H1 (cell line): Measurements from ENCODE around the gene CBX4. TPM values are rescaled to one million over a fixed set of nuclear protein-coding genes. Genes with fewer than 3 reads are reported as not detected.

ENCODE experiments used
- CTCF ChIA-PET: fragments of 300-600 bp; sonication (Branson Sonifier 250); formaldehyde crosslinking; loops from one replicate; lab custom pipeline; 2021; ENCODE audit not compliant: partially characterized antibody; lab: Charles Lee
- POLR2A ChIA-PET: fragments of 300-600 bp; sonication (Branson Sonifier 250); formaldehyde crosslinking; loops from one replicate; lab custom pipeline; 2021; ENCODE audit warnings: inconsistent platforms; ENCODE audit not compliant: partially characterized antibody; lab: Charles Lee
- DNase-seq, 2 experiments: peaks; one replicate each; pipeline versions ENCODE4 v3.0.0 to v3.0.0-alpha.2; 2010 to 2022; ENCODE audit warnings: low spot score in 2 of 2, low read depth in 1 of 2, mixed read lengths in 1 of 2
- FAIRE-seq: peaks from 2 replicates; lab custom pipeline; 2011; peaks lifted over from hg19 to GRCh38; lab: Jason Lieb, UNC
- H2AFZ ChIP-seq: 2 replicates; pipeline ENCODE4 v1.8.1; 2012; ENCODE audit warnings: low read length, inconsistent platforms
- H2AK5ac ChIP-seq: 2 replicates; pipeline ENCODE4 v1.6.1; 2013; ENCODE audit warnings: low read depth, low read length
- H2BK120ac ChIP-seq: replicated peaks from 2 replicates; pipeline ENCODE3; 2013; ENCODE audit warnings: low read depth, low read length, inconsistent platforms
- H2BK12ac ChIP-seq: 2 replicates; pipeline ENCODE4 v1.6.1; 2013; ENCODE audit warnings: low read depth, low read length
- H2BK15ac ChIP-seq: 2 replicates; pipeline ENCODE4 v1.6.1; 2013; ENCODE audit warnings: low read length
- H2BK20ac ChIP-seq: 2 replicates; pipeline ENCODE4 v1.6.1; 2013; ENCODE audit warnings: low read length
- H2BK5ac ChIP-seq: 2 replicates; pipeline ENCODE4 v1.6.1; 2013; ENCODE audit warnings: low read depth, low read length
- H3K14ac ChIP-seq: 2 replicates; pipeline ENCODE4 v1.6.1; 2013; ENCODE audit warnings: inconsistent platforms; ENCODE audit not compliant: insufficient read length
- H3K18ac ChIP-seq: 2 replicates; pipeline ENCODE4 v1.6.1; 2013; ENCODE audit warnings: low read length; ENCODE audit errors: extremely low read depth
- H3K23ac ChIP-seq: 2 replicates; pipeline ENCODE4 v1.6.1; 2013; ENCODE audit warnings: inconsistent platforms; ENCODE audit not compliant: insufficient read length
- H3K23me2 ChIP-seq: 2 replicates; pipeline ENCODE4 v1.6.1; 2013; ENCODE audit warnings: low read depth, low read length
- H3K27ac ChIP-seq: 2 replicates; pipeline ENCODE4 v1.6.1; 2011; ENCODE audit warnings: low read depth, low read length, inconsistent platforms
- H3K27me3 ChIP-seq, 4 experiments: replicated peaks in 1 of 4; 1 replicate in 1 of 4; 2 replicates in 3 of 4; pipeline versions ENCODE4 v1.6.1 to v1.8.1; 2011 to 2013; ENCODE audit warnings: low read length in 3 of 4, mild to moderate bottlenecking in 3 of 4, inconsistent platforms in 2 of 4, mixed read lengths in 2 of 4, moderate library complexity in 1 of 4; ENCODE audit not compliant: control insufficient read depth in 3 of 4, insufficient read depth in 3 of 4; ENCODE audit errors: extremely low read depth in 1 of 4
- H3K36me3 ChIP-seq, 4 experiments: 2 replicates each; pipeline versions ENCODE4 v1.6.1 to v1.8.1; 2011 to 2013; ENCODE audit warnings: mild to moderate bottlenecking in 4 of 4, low read length in 3 of 4, moderate library complexity in 2 of 4, control low read depth in 1 of 4, inconsistent platforms in 1 of 4; ENCODE audit not compliant: insufficient read depth in 4 of 4, control insufficient read depth in 2 of 4
- H3K4ac ChIP-seq: replicated peaks from 2 replicates; pipeline ENCODE3; 2013; ENCODE audit warnings: low read length, low read depth, mixed read lengths, inconsistent platforms; ENCODE audit not compliant: insufficient read length
- H3K4me1 ChIP-seq, 4 experiments: replicated peaks in 1 of 4; 1 replicate in 1 of 4; 2 replicates in 3 of 4; pipeline versions ENCODE4 v1.6.1 to v1.8.1; 2011 to 2013; ENCODE audit warnings: low read length in 3 of 4, inconsistent platforms in 2 of 4, mixed read lengths in 1 of 4; ENCODE audit not compliant: insufficient read depth in 4 of 4, control insufficient read depth in 3 of 4
- H3K4me2 ChIP-seq, 2 experiments: 2 replicates each; pipeline versions ENCODE4 v1.6.1 to v1.8.1; 2011 to 2013; ENCODE audit warnings: low read depth in 2 of 2, low read length in 2 of 2, control low read depth in 1 of 2, inconsistent platforms in 1 of 2, mild to moderate bottlenecking in 1 of 2; ENCODE audit not compliant: insufficient read depth in 1 of 2
- H3K4me3 ChIP-seq, 4 experiments: fragments of 200-600, 300-600 bp in 1 of 4; sonication (generic), shearing (Covaris generic), sonication (Bioruptor Twin) in 1 of 4; 2 replicates each; pipeline versions ENCODE4 v1.5.1 to v1.8.1; 2011 to 2016; ENCODE audit warnings: low read length in 4 of 4, low read depth in 3 of 4, control low read depth in 2 of 4, inconsistent platforms in 2 of 4, mild to moderate bottlenecking in 2 of 4, mixed read lengths in 1 of 4, moderate library complexity in 1 of 4; ENCODE audit not compliant: insufficient read depth in 2 of 4; ENCODE audit errors: extremely low read depth in 1 of 4
- H3K56ac ChIP-seq: replicated peaks from 2 replicates; pipeline ENCODE3; 2013; ENCODE audit warnings: low read depth, mild to moderate bottlenecking, mixed read lengths, low read length, inconsistent platforms; ENCODE audit not compliant: insufficient read length
- H3K79me1 ChIP-seq: 2 replicates; pipeline ENCODE4 v1.6.1; 2013; ENCODE audit warnings: low read depth, low read length, control low read depth
- H3K79me2 ChIP-seq, 2 experiments: 2 replicates each; pipeline versions ENCODE4 v1.6.1 to v1.8.1; 2012 to 2013; ENCODE audit warnings: low read length in 2 of 2, mild to moderate bottlenecking in 2 of 2, inconsistent platforms in 1 of 2; ENCODE audit not compliant: insufficient read depth in 2 of 2, control insufficient read depth in 1 of 2
- H3K9ac ChIP-seq, 4 experiments: replicated peaks in 1 of 4; 1 replicate in 1 of 4; 2 replicates in 3 of 4; pipeline versions ENCODE4 v1.6.1 to v1.8.1; 2011 to 2013; ENCODE audit warnings: low read depth in 3 of 4, low read length in 3 of 4, control low read depth in 2 of 4, mild to moderate bottlenecking in 2 of 4, moderate library complexity in 2 of 4, inconsistent platforms in 1 of 4; ENCODE audit errors: extremely low read depth in 1 of 4
- H3K9me3 ChIP-seq, 2 experiments: 2 replicates each; pipeline versions ENCODE4 v1.6.1 to v1.8.1; 2012 to 2013; ENCODE audit warnings: mild to moderate bottlenecking in 2 of 2, moderate library complexity in 2 of 2, control low read depth in 1 of 2, inconsistent platforms in 1 of 2, low read depth in 1 of 2, low read length in 1 of 2, mixed read lengths in 1 of 2; ENCODE audit not compliant: insufficient read depth in 2 of 2
- H4K20me1 ChIP-seq, 2 experiments: replicated peaks in 1 of 2; 2 replicates each; pipeline versions ENCODE3 to v1.8.1; 2011 to 2013; ENCODE audit warnings: inconsistent platforms in 2 of 2, low read length in 2 of 2, mild to moderate bottlenecking in 1 of 2; ENCODE audit not compliant: insufficient read depth in 2 of 2, control insufficient read depth in 1 of 2
- H4K5ac ChIP-seq: 2 replicates; pipeline ENCODE4 v1.6.1; 2013; ENCODE audit warnings: low read length, low read depth, mixed read lengths, inconsistent platforms; ENCODE audit not compliant: insufficient read length
- H4K8ac ChIP-seq: 2 replicates; pipeline ENCODE4 v1.8.0; 2013; ENCODE audit warnings: mild to moderate bottlenecking, moderate library complexity, low read length, inconsistent platforms; ENCODE audit not compliant: insufficient read depth; ENCODE audit errors: extremely low read depth
- H4K91ac ChIP-seq: replicated peaks from 2 replicates; pipeline ENCODE3; 2013; ENCODE audit warnings: low read length, mixed read lengths, inconsistent platforms; ENCODE audit not compliant: insufficient read length
- E2F6 ChIP-seq: IDR thresholded peaks from 2 replicates; pipeline ENCODE4 v1.6.1; 2012; ENCODE audit warnings: inconsistent platforms
- JUND ChIP-seq: IDR thresholded peaks from 2 replicates; pipeline ENCODE4 v1.6.1; 2011; ENCODE audit warnings: mild to moderate bottlenecking, improper control_type of control experiment, low read length
- PHF8 ChIP-seq: fragments of 200-600 bp; sonication (generic); conservative IDR thresholded peaks from 2 replicates; pipeline ENCODE4 v1.7.1; 2012; ENCODE audit warnings: low read depth, mild to moderate bottlenecking, inconsistent platforms, low read length, moderate library complexity
- RBBP5 ChIP-seq: IDR thresholded peaks from 2 replicates; pipeline ENCODE4 v1.7.1; 2012; ENCODE audit warnings: low read depth, mild to moderate bottlenecking, inconsistent platforms, low read length, moderate library complexity, borderline replicate concordance
- SIN3A ChIP-seq, 2 experiments: IDR thresholded peaks in 1 of 2; conservative IDR thresholded peaks in 1 of 2; 2 replicates each; pipeline ENCODE4 v1.6.1; 2011 to 2012; ENCODE audit warnings: low read length in 2 of 2, improper control_type of control experiment in 1 of 2, low read depth in 1 of 2, mild to moderate bottlenecking in 1 of 2
- SP2 ChIP-seq: IDR thresholded peaks from 2 replicates; pipeline ENCODE4 v1.6.1; 2012; ENCODE audit warnings: mild to moderate bottlenecking, low read length, inconsistent platforms
- SP4 ChIP-seq: IDR thresholded peaks from 2 replicates; pipeline ENCODE4 v1.6.1; 2012; ENCODE audit warnings: low read length, inconsistent platforms
- WGBS, 2 experiments: shearing (Covaris generic) in 1 of 2; methylation state at CpG; one replicate each; pipeline versions ENCODE4 v1.1.6 to v1.1.7; 2013 to 2015; ENCODE audit warnings: low lambda C conversion rate in 2 of 2, mixed read lengths in 2 of 2, inconsistent platforms in 1 of 2, low coverage in 1 of 2, missing lambda C conversion rate in 1 of 2; ENCODE audit not compliant: insufficient replicate concordance in 2 of 2, insufficient coverage in 1 of 2, insufficient read length in 1 of 2; ENCODE audit errors: extremely low coverage in 1 of 2, missing lambda C conversion rate in 1 of 2; 5-methylcytosine and 5-hydroxymethylcytosine counted together
- polyA plus RNA-seq, 7 experiments: library from polyadenylated mRNA; depleted of rRNA in 3 of 7; stranded (reverse) in 5 of 7; unstranded in 2 of 7; fragments of >200 nt in 5 of 7; fragments of 200-250 nt in 2 of 7; gene quantifications; 1 replicate in 5 of 7; 2 replicates in 1 of 7; 4 replicates in 1 of 7; pipeline versions ENCODE4 v1.2.1 to v1.2.3, GENCODE V29; 2011 to 2013; ENCODE audit warnings: missing spikeins in 2 of 7, mixed read lengths in 2 of 7
- total RNA-seq: library from RNA; stranded (reverse); fragmentation: NEBNext Ultra II Directional; extraction: Animal tissue kit (Norgen Biotek cat#: 25700); gene quantifications from 2 replicates; pipeline ENCODE4 v1.2.1, GENCODE V29; 2021
- TF ChIP-seq, protein P1 (sequence below), 3 experiments: IDR thresholded peaks; 1 replicate in 2 of 3; 2 replicates in 1 of 3; pipeline versions ENCODE4 v1.5.1 to v1.6.1; 2011; ENCODE audit warnings: low read length in 3 of 3, mild to moderate bottlenecking in 3 of 3, inconsistent platforms in 2 of 3, low read depth in 1 of 3, moderate library complexity in 1 of 3; ENCODE audit not compliant: insufficient read depth in 1 of 3; ENCODE audit errors: control extremely low read depth in 1 of 3

CBX4 gene
- total and polyA plus RNA-seq, 2 of the 8 experiments (the other 6 are each of a cell fraction or from before 2014, with no cell fraction given) = 1.8 to 4.0 TPM

DNA sequence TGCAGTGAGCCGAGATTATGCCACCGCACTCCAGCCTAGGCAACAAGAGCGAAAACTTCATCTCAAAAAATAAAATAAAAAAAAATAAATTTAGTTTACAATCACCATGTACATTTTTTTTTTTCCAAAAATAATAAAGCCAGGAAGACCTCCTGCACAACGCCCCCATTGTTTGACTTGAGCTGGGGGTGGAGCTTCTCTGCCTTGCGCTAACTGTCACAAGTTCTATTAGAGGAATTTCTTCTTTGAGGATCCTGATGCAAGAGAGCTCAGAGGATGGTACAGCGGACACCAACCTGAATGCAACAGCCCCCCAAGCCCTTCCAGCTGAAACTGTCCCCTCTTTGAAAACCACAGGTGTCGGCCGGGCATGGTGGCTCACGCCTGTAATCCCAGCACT is 24.9 kb upstream of the CBX4 start:
- no peaks in the 10 kb centered on the region; a peak in 2 of 7 replicates for H3K27me3 ChIP-seq
- H3K27ac ChIP-seq = no peak overlapping the region
- no peak overlapping the region for H2BK5ac ChIP-seq
- H3K9ac ChIP-seq = no peak overlapping the region
- H4K91ac ChIP-seq = no peak overlapping the region
- no peak overlapping the region for H2BK120ac ChIP-seq
- no peaks in the 10 kb centered on the region for H4K20me1 ChIP-seq
- no peak overlapping the region for H2AFZ ChIP-seq
- no peak overlapping the region for H2BK12ac ChIP-seq
- H2BK20ac ChIP-seq = no peak overlapping the region
- POLR2A ChIA-PET = interaction anchor here (1.0 kb wide), 1 partner anchor 25 kb away, joined by 4 read pairs; the partner anchor contains the start of gene CBX4
- H3K4ac ChIP-seq = no peak overlapping the region
- peaks cover 2% of the 10 kb centered on the region; the same call in 1 of the 2 replicates for H3K23me2 ChIP-seq
- no peaks in the 10 kb centered on the region for H3K79me2 ChIP-seq
- 96% methylated on average over 8 of the region's 9 CpGs; no CpG with 5 or more reads in 1 of the 2 experiments for WGBS, 2 experiments
- DNase-seq = no peak
- H4K8ac ChIP-seq = no peak overlapping the region; the same call in 1 of the 2 replicates
- H3K14ac ChIP-seq = no peak overlapping the region
- H2AK5ac ChIP-seq = no peak overlapping the region
- H3K4me3 ChIP-seq = no peak overlapping the region
- no peaks in the 10 kb centered on the region for H3K79me1 ChIP-seq
- H2BK15ac ChIP-seq = no peak overlapping the region
- H3K23ac ChIP-seq = no peak overlapping the region
- no peak overlapping the region for H3K56ac ChIP-seq
- FAIRE-seq = no peak
- H3K36me3 ChIP-seq = no peaks in the 10 kb centered on the region
- no peak overlapping the region for H3K18ac ChIP-seq
- no peak for TF ChIP-seq SP4
- TF ChIP-seq SIN3A (conservative IDR thresholded peaks at IDR 0.05 in 1 of 2, IDR thresholded peaks at IDR 0.05 in 1 of 2; ENCODE audit: low read depth in 1 of 2, low read length in 2 of 2) = no peak
- TF ChIP-seq SP2 = no peak
- TF ChIP-seq, protein P1, sequence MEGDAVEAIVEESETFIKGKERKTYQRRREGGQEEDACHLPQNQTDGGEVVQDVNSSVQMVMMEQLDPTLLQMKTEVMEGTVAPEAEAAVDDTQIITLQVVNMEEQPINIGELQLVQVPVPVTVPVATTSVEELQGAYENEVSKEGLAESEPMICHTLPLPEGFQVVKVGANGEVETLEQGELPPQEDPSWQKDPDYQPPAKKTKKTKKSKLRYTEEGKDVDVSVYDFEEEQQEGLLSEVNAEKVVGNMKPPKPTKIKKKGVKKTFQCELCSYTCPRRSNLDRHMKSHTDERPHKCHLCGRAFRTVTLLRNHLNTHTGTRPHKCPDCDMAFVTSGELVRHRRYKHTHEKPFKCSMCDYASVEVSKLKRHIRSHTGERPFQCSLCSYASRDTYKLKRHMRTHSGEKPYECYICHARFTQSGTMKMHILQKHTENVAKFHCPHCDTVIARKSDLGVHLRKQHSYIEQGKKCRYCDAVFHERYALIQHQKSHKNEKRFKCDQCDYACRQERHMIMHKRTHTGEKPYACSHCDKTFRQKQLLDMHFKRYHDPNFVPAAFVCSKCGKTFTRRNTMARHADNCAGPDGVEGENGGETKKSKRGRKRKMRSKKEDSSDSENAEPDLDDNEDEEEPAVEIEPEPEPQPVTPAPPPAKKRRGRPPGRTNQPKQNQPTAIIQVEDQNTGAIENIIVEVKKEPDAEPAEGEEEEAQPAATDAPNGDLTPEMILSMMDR (IDR thresholded peaks at IDR 0.05; ENCODE audit: control extremely low read depth in 1 of 3, insufficient read depth in 1 of 3, low read depth in 1 of 3, low read length in 3 of 3) = no peak
- no peak for TF ChIP-seq PHF8
- TF ChIP-seq RBBP5 = no peak
- no peak for TF ChIP-seq E2F6
- no peak for TF ChIP-seq JUND
- no peaks in the 10 kb centered on the region for H3K9me3 ChIP-seq
- CTCF ChIA-PET = interaction anchor here (0.7 to 3.1 kb wide), 9 partner anchors 9 to 219 kb away, joined by 3 to 11 read pairs (median 5); no protein-coding TSS in a partner anchor
- H3K4me1 ChIP-seq = peaks cover 0 to 12% (median 8%) of the 10 kb centered on the region in 4 experiments; a peak in 5 of 7 replicates
- no peak overlapping the region for H4K5ac ChIP-seq
- no peak overlapping the region for H3K4me2 ChIP-seq
